HEK293T (cell line): Measurements from ENCODE around the gene KCNE1.

Experiments used
- CTCF ChIA-PET: fragments of 350-600 bp; formaldehyde crosslinking; extraction: SDS; loops from one replicate; lab custom pipeline; 2021; ENCODE audit warnings: antibody characterized with exemption, inconsistent platforms; lab: Yijun Ruan, JAX
- POLR2A ChIA-PET: fragments of 350-600 bp; formaldehyde crosslinking; extraction: SDS; loops from one replicate; lab custom pipeline; 2020; ENCODE audit warnings: antibody characterized with exemption, inconsistent platforms; lab: Yijun Ruan, JAX
- DNase-seq: peaks from one replicate; pipeline ENCODE4 v3.0.0; 2012; ENCODE audit warnings: mixed read lengths; ENCODE audit errors: extremely low spot score
- ARNT ChIP-seq: fragments of 450-650 bp; IDR thresholded peaks from 2 replicates; pipeline ENCODE4 v1.6.1; 2017; ENCODE audit warnings: mild to moderate bottlenecking
- BHLHE40 ChIP-seq: fragments of 450-650 bp; IDR thresholded peaks from 2 replicates; pipeline ENCODE4 v1.6.1; 2016; ENCODE audit warnings: mild to moderate bottlenecking, moderate library complexity, borderline replicate concordance
- CTBP1 ChIP-seq: fragments of 450-650 bp; IDR thresholded peaks from 2 replicates; pipeline ENCODE4 v1.6.1; 2016; ENCODE audit warnings: borderline replicate concordance
- ELF4 ChIP-seq: fragments of 450-650 bp; IDR thresholded peaks from 2 replicates; pipeline ENCODE4 v1.6.1; 2017; ENCODE audit warnings: antibody characterized with exemption
- FOXA1 ChIP-seq: fragments of 450-650 bp; IDR thresholded peaks from 2 replicates; pipeline ENCODE4 v1.6.1; 2016; ENCODE audit warnings: mild to moderate bottlenecking
- FOXK2 ChIP-seq: fragments of 450-650 bp; IDR thresholded peaks from 2 replicates; pipeline ENCODE4 v1.6.1; 2016; ENCODE audit warnings: mild to moderate bottlenecking
- FOXM1 ChIP-seq: fragments of 450-650 bp; IDR thresholded peaks from 2 replicates; pipeline ENCODE4 v1.6.1; 2017; ENCODE audit warnings: mild to moderate bottlenecking, borderline replicate concordance
- HDGF ChIP-seq: fragments of 450-650 bp; IDR thresholded peaks from 2 replicates; pipeline ENCODE4 v1.6.1; 2017; ENCODE audit warnings: antibody characterized with exemption, borderline replicate concordance
- L3MBTL2 ChIP-seq: fragments of 450-650 bp; conservative IDR thresholded peaks from 2 replicates; pipeline ENCODE4 v1.6.1; 2016; ENCODE audit warnings: mild to moderate bottlenecking
- LEF1 ChIP-seq: fragments of 450-650 bp; IDR thresholded peaks from 2 replicates; pipeline ENCODE4 v1.6.1; 2017; ENCODE audit warnings: mild to moderate bottlenecking, borderline replicate concordance
- NFRKB ChIP-seq: fragments of 450-650 bp; IDR thresholded peaks from 2 replicates; pipeline ENCODE4 v1.6.1; 2016; ENCODE audit warnings: mild to moderate bottlenecking, moderate library complexity
- PKNOX1 ChIP-seq: fragments of 450-650 bp; IDR thresholded peaks from 2 replicates; pipeline ENCODE4 v1.6.1; 2016
- SP1 ChIP-seq: fragments of 450-650 bp; IDR thresholded peaks from 2 replicates; pipeline ENCODE4 v1.6.1; 2017
- SUZ12 ChIP-seq: fragments of 450-650 bp; IDR thresholded peaks from 2 replicates; pipeline ENCODE4 v1.6.1; 2016; ENCODE audit warnings: mild to moderate bottlenecking
- TARDBP ChIP-seq: fragments of 450-650 bp; IDR thresholded peaks from 2 replicates; pipeline ENCODE4 v1.6.1; 2016
- ZNF384 ChIP-seq: fragments of 450-650 bp; IDR thresholded peaks from 2 replicates; pipeline ENCODE4 v1.6.1; 2016

KCNE1 gene

GRCh38 chr21:34522284-34522683 lies 10.3 kb upstream of the KCNE1 start:
- DNase-seq = no peak
- POLR2A ChIA-PET = no interaction called here
- CTCF ChIA-PET = interaction anchor here (0.6 to 1.8 kb wide), 2 partner anchors 12 to 27 kb away, joined by 3 to 6 read pairs; no protein-coding TSS in a partner anchor
- TF ChIP-seq LEF1 = no peak
- no peak for TF ChIP-seq ELF4
- TF ChIP-seq PKNOX1 = no peak
- TF ChIP-seq SUZ12 = no peak
- no peak for TF ChIP-seq BHLHE40
- TF ChIP-seq HDGF = no peak
- TF ChIP-seq CTBP1 = no peak
- no peak for TF ChIP-seq TARDBP
- TF ChIP-seq FOXA1 = no peak
- TF ChIP-seq ZNF384 = no peak
- TF ChIP-seq SP1 = no peak
- no peak for TF ChIP-seq L3MBTL2
- no peak for TF ChIP-seq ARNT
- TF ChIP-seq FOXM1 = no peak
- no peak for TF ChIP-seq NFRKB
- TF ChIP-seq FOXK2 = no peak

- no peak for DNase-seq
- TF ChIP-seq LEF1 = no peak
- no peak for TF ChIP-seq SUZ12
- TF ChIP-seq CTBP1 = no peak
- TF ChIP-seq NFRKB = no peak
- TF ChIP-seq TARDBP = no peak
- TF ChIP-seq PKNOX1 = no peak
- TF ChIP-seq ELF4 = no peak
- TF ChIP-seq FOXK2 = no peak
- no peak for TF ChIP-seq L3MBTL2
- no peak for TF ChIP-seq ARNT
- no peak for TF ChIP-seq FOXA1
- TF ChIP-seq BHLHE40 = no peak
- no peak for TF ChIP-seq FOXM1
- no peak for TF ChIP-seq ZNF384
- TF ChIP-seq SP1 = no peak
- ChIA-PET POLR2A (no interaction called here), CTCF (interaction anchor here (0.6 to 1.8 kb wide), 2 partner anchors 11 to 28 kb away, joined by 3 to 6 read pairs; no protein-coding TSS in a partner anchor)
Measured at GRCh38 chr21:34521561-34521960, 9.6 kb upstream of the KCNE1 start.

- POLR2A ChIA-PET = no interaction called here
- CTCF ChIA-PET = no interaction called here
- DNase-seq = no peak
- TF ChIP-seq FOXK2 (no peak), FOXA1 (no peak), NFRKB (no peak), ZNF384 (no peak), L3MBTL2 (no peak), BHLHE40 (no peak), ELF4 (no peak), PKNOX1 (no peak), SP1 (no peak), TARDBP (no peak), LEF1 (no peak), CTBP1 (no peak), FOXM1 (no peak), HDGF (no peak)
Measured at GRCh38 chr21:34520764-34521508, 8.9 kb upstream of the KCNE1 start.

GRCh38 chr21:34520281-34520680 lies 8.3 kb upstream of the KCNE1 start:
- TF ChIP-seq FOXK2 (no peak), CTBP1 (no peak), PKNOX1 (no peak), BHLHE40 (no peak), FOXA1 (no peak)

GRCh38 chr21:34519694-34520093 lies 7.7 kb upstream of the KCNE1 start:
- ChIA-PET POLR2A (no interaction called here), CTCF (no interaction called here)
- no peak for TF ChIP-seq ZNF384
- TF ChIP-seq FOXK2 = no peak
- no peak for TF ChIP-seq PKNOX1
- TF ChIP-seq ARNT = no peak
- TF ChIP-seq NFRKB = no peak
- TF ChIP-seq BHLHE40 = no peak
- TF ChIP-seq HDGF = no peak
- TF ChIP-seq L3MBTL2 = no peak
- TF ChIP-seq FOXA1 = no peak
- no peak for TF ChIP-seq SUZ12
- TF ChIP-seq FOXM1 = no peak
- no peak for TF ChIP-seq LEF1
- no peak for TF ChIP-seq CTBP1
- no peak for TF ChIP-seq TARDBP
- no peak for DNase-seq

More at GRCh38 chr21:34520281-34520680, 8.3 kb upstream of the KCNE1 start:
- ChIA-PET CTCF (no interaction called here), POLR2A (no interaction called here)
- no peak for DNase-seq
